ENCODE data around the gene SEMA4A. TPM values are rescaled to one million over a fixed set of nuclear protein-coding genes. Genes with fewer than 3 reads are reported as not detected.

Gene SEMA4A
- total and polyA plus RNA-seq, 8 donors = 2.6 to 7.0 (median 4.7) TPM

GRCh38 chr1:156191292-156191964 is 38.0 kb downstream of the SEMA4A start:
- Histone ChIP-seq H3K4me3 (no peak overlapping the region), H3K36me3 (no peaks in the 10 kb centered on the region), H3K27me3 (no peaks in the 10 kb centered on the region), H3K4me1 (peaks cover 5 to 7% (median 7%) of the 10 kb centered on the region in 3 donors), H3K9me3 (no peaks in the 10 kb centered on the region), H3K27ac (no peak overlapping the region)
- WGBS, 2 donors = 85 to 88% methylated on average over 4 of the region's 4 CpGs
- intact Hi-C loops (cut with DNase I) = no loop called here
- DNase-seq = no peak
- TF ChIP-seq CTCF (IDR thresholded peaks at IDR 0.05) = no peak
- no peak for FAIRE-seq
- ATAC-seq = no peak

DNA sequence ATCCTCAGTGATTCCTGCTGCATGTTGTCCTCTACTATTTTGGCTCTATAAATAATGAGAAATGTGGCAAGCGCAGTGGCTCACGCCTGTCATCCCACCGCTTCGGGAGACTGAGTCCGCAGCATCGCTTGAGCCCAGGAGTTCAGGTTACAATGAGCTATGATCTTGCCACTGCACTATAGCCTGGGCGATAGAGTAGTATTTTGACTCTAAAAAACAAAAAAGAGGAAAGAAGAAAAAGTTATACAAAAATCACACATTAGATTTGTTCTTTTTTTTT is 39.8 kb downstream of the SEMA4A start:
- Histone ChIP-seq H3K27ac (peak overlapping the region in 3 of 4 donors; percentile 60 to 76 (median 71)), H3K36me3 (no peaks in the 10 kb centered on the region), H3K4me3 (peak overlapping the region; percentile 10 to 90 (median 76)), H3K4me1 (peaks cover 5 to 11% (median 7%) of the 10 kb centered on the region in 3 donors), H3K27me3 (no peaks in the 10 kb centered on the region), H3K9me3 (no peaks in the 10 kb centered on the region)
- DNase-seq (no peak), ATAC-seq (peak in 1 of 4 donors; percentile 1), FAIRE-seq (no peak)
- intact Hi-C loops (cut with DNase I) = no loop called here
- TF ChIP-seq CTCF (IDR thresholded peaks at IDR 0.05) = no peak
- WGBS, 2 donors = 86 to 88% methylated on average over 7 of the region's 7 CpGs

- Histone ChIP-seq H3K4me1 (peaks cover 5 to 11% (median 7%) of the 10 kb centered on the region in 3 donors), H3K27ac (peak within 1 kb of the TSS; percentile 35 to 76 (median 66)), H3K36me3 (no peaks in the 10 kb centered on the region), H3K9me3 (no peaks in the 10 kb centered on the region), H3K4me3 (peak within 1 kb of the TSS; percentile 72 to 90 (median 81)), H3K27me3 (no peaks in the 10 kb centered on the region)
- FAIRE-seq (peak; percentile 96), DNase-seq (peak; percentile 89 to 99 (median 94)), ATAC-seq (peak; percentile 98 to 100 (median 99))
- intact Hi-C loops (cut with DNase I) = no loop called here
- 4 to 5% methylated on average over 59 of the region's 59 CpGs for WGBS, 2 donors
- TF ChIP-seq CTCF (IDR thresholded peaks at IDR 0.05) = peak; percentile 19 to 81 (median 56)
Observed at GRCh38 chr1:156193488-156194299, 40.3 kb downstream of the SEMA4A start, which contains the start of gene SLC25A44. SLC25A44 (plus strand) TSS chr1:156194104; CDS start chr1:156199848, 5,744 bp downstream.

DNA sequence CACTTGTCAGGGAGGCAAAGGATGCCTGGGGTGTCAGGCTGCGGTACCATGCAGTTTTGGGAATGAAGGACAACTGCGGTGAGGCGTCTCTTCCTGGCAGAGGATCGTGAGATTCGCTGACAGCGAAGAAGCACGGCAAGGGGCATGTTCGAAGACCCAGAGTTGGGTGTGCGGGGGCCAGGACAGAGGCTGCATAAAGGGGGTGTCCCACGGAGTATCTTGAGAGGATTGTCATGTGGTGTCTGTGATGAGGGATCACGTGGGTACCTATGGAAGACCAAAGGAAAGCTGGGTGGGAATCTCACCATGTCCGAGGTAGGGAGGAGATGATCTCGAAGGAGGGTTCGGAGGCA is 40.9 kb downstream of the SEMA4A start:
- Histone ChIP-seq H3K36me3 (no peaks in the 10 kb centered on the region), H3K27me3 (no peaks in the 10 kb centered on the region), H3K9me3 (no peaks in the 10 kb centered on the region), H3K27ac (peak overlapping the region in 3 of 4 donors; percentile 16 to 71 (median 36)), H3K4me3 (peak overlapping the region; percentile 72 to 90 (median 81)), H3K4me1 (peaks cover 5 to 11% (median 7%) of the 10 kb centered on the region in 3 donors)
- intact Hi-C loops (cut with DNase I) = no loop called here
- 11% methylated on average over 14 of the region's 14 CpGs for WGBS, 2 donors
- DNase-seq (no peak), FAIRE-seq (no peak), ATAC-seq (no peak)
- no peak for TF ChIP-seq CTCF (IDR thresholded peaks at IDR 0.05)
